Mesenchymal stem cell (in vitro differentiated cells and primary cell): ENCODE measurements around the gene TAOK1.

Experiments used
- DNase-seq: peaks from one replicate; pipeline ENCODE4 v3.0.0-alpha.2; 2013
- H2AFZ ChIP-seq: one replicate; pipeline ENCODE4 v1.6.1; 2013; ENCODE audit warnings: low read depth, mild to moderate bottlenecking, control low read depth, inconsistent platforms, low read length, moderate library complexity
- H2AK5ac ChIP-seq: 2 replicates; pipeline ENCODE4 v1.6.1; 2013; ENCODE audit warnings: low read length, moderate library complexity, mild to moderate bottlenecking, inconsistent platforms; ENCODE audit not compliant: severe bottlenecking
- H2BK120ac ChIP-seq: one replicate; pipeline ENCODE4 v1.6.1; 2013; ENCODE audit warnings: low read depth, mild to moderate bottlenecking, inconsistent platforms, low read length, moderate library complexity
- H2BK12ac ChIP-seq, 2 experiments: one replicate each; pipeline ENCODE4 v1.6.1; 2013; ENCODE audit warnings: inconsistent platforms in 2 of 2, low read length in 2 of 2, mild to moderate bottlenecking in 2 of 2, moderate library complexity in 2 of 2, control low read depth in 1 of 2
- H2BK15ac ChIP-seq: one replicate; pipeline ENCODE4 v1.6.1; 2013; ENCODE audit warnings: mild to moderate bottlenecking, low read depth, inconsistent platforms; ENCODE audit not compliant: poor library complexity, severe bottlenecking
- H2BK5ac ChIP-seq: 2 replicates; pipeline ENCODE4 v1.6.1; 2013; ENCODE audit warnings: low read depth, mild to moderate bottlenecking, low read length, control low read depth, inconsistent platforms; ENCODE audit not compliant: poor library complexity, severe bottlenecking
- H3K14ac ChIP-seq, 2 experiments: one replicate each; pipeline ENCODE4 v1.6.1; 2013; ENCODE audit warnings: inconsistent platforms in 2 of 2, low read length in 2 of 2, control low read depth in 1 of 2, mild to moderate bottlenecking in 1 of 2, moderate library complexity in 1 of 2
- H3K18ac ChIP-seq, 2 experiments: one replicate each; pipeline ENCODE4 v1.6.1; 2013; ENCODE audit warnings: inconsistent platforms in 2 of 2, low read length in 2 of 2, control low read depth in 1 of 2, low read depth in 1 of 2, mild to moderate bottlenecking in 1 of 2
- H3K23ac ChIP-seq, 2 experiments: one replicate each; pipeline ENCODE4 v1.6.1; 2013; ENCODE audit warnings: inconsistent platforms in 2 of 2, low read length in 2 of 2, mild to moderate bottlenecking in 2 of 2, moderate library complexity in 2 of 2, control low read depth in 1 of 2
- H3K27ac ChIP-seq: 2 replicates; pipeline ENCODE4 v1.5.1; 2013; ENCODE audit warnings: mild to moderate bottlenecking, moderate library complexity, low read length, control low read depth, inconsistent platforms; ENCODE audit not compliant: poor library complexity, severe bottlenecking
- H3K27me3 ChIP-seq, 2 experiments: 2 replicates each; pipeline versions ENCODE4 v1.6.1 to v1.7.0; 2013; ENCODE audit warnings: low read length in 2 of 2, mild to moderate bottlenecking in 2 of 2, moderate library complexity in 2 of 2, control low read depth in 1 of 2, inconsistent platforms in 1 of 2; ENCODE audit not compliant: control insufficient read depth in 1 of 2, insufficient read depth in 1 of 2
- H3K36me3 ChIP-seq, 2 experiments: 2 replicates each; pipeline versions ENCODE4 v1.6.1 to v1.7.0; 2013; ENCODE audit warnings: low read length in 2 of 2, control low read depth in 1 of 2, inconsistent platforms in 1 of 2, low read depth in 1 of 2, mild to moderate bottlenecking in 1 of 2; ENCODE audit not compliant: insufficient read depth in 2 of 2, control insufficient read depth in 1 of 2
- H3K4ac ChIP-seq, 2 experiments: one replicate each; pipeline ENCODE4 v1.6.1; 2013; ENCODE audit warnings: inconsistent platforms in 2 of 2, low read length in 2 of 2, mild to moderate bottlenecking in 2 of 2, moderate library complexity in 2 of 2, control low read depth in 1 of 2, low read depth in 1 of 2
- H3K4me1 ChIP-seq: 2 replicates; pipeline ENCODE4 v1.6.1; 2013; ENCODE audit warnings: low read depth, low read length, control low read depth; ENCODE audit not compliant: control insufficient read depth, insufficient read depth
- H3K4me2 ChIP-seq: 2 replicates; pipeline ENCODE4 v1.6.1; 2013; ENCODE audit warnings: low read length, mild to moderate bottlenecking, inconsistent platforms; ENCODE audit not compliant: poor library complexity, severe bottlenecking
- H3K4me3 ChIP-seq, 2 experiments: 2 replicates each; pipeline versions ENCODE4 v1.5.1 to v1.7.0; 2013; ENCODE audit warnings: low read length in 2 of 2, mild to moderate bottlenecking in 2 of 2, control low read depth in 1 of 2, low read depth in 1 of 2; ENCODE audit not compliant: insufficient read depth in 1 of 2
- H3K79me1 ChIP-seq: replicated peaks from 2 replicates; pipeline ENCODE4 v1.6.1; 2013; ENCODE audit warnings: mild to moderate bottlenecking, control low read depth, low read length, inconsistent platforms; ENCODE audit not compliant: poor library complexity, severe bottlenecking
- H3K9ac ChIP-seq: 2 replicates; pipeline ENCODE4 v1.7.0; 2013; ENCODE audit warnings: mild to moderate bottlenecking, low read length, moderate library complexity
- H3K9me3 ChIP-seq: 2 replicates; pipeline ENCODE4 v1.7.0; 2013; ENCODE audit warnings: mild to moderate bottlenecking, low read length; ENCODE audit not compliant: control insufficient read depth
- H4K8ac ChIP-seq: one replicate; pipeline ENCODE4 v1.6.1; 2013; ENCODE audit warnings: inconsistent platforms, mild to moderate bottlenecking, low read length, moderate library complexity
- H4K91ac ChIP-seq: one replicate; pipeline ENCODE4 v1.6.1; 2013; ENCODE audit warnings: mild to moderate bottlenecking, low read length, inconsistent platforms
- WGBS: methylation state at CpG from one replicate; pipeline ENCODE4 v1.1.7; 2013; ENCODE audit warnings: mixed read lengths; 5-methylcytosine and 5-hydroxymethylcytosine counted together

TAOK1 gene

GRCh38 chr17:29376667-29377270 lies 13.4 kb upstream of the TAOK1 start:
- Histone ChIP-seq H3K23ac (no peak overlapping the region), H3K4me2 (peak overlapping the region; percentile 41), H2BK12ac (peak overlapping the region in 1 of 2 experiments; percentile 31), H3K79me1 (no peaks in the 10 kb centered on the region), H2BK120ac (no peak overlapping the region), H4K8ac (peak overlapping the region; percentile 27), H2BK5ac (peak overlapping the region; percentile 51), H3K27ac (peak overlapping the region; percentile 71), H3K4me3 (peak overlapping the region in 1 of 2 experiments; percentile 60), H3K18ac (peak overlapping the region in 1 of 2 experiments; percentile 72), H3K36me3 (no peaks in the 10 kb centered on the region), H2AFZ (no peak overlapping the region), H3K4ac (no peak overlapping the region), H3K4me1 (no peaks in the 10 kb centered on the region), H3K9ac (peak overlapping the region; percentile 88), H3K9me3 (no peaks in the 10 kb centered on the region), H2BK15ac (no peak overlapping the region), H3K14ac (no peak overlapping the region), H3K27me3 (no peaks in the 10 kb centered on the region), H4K91ac (no peak overlapping the region), H2AK5ac (peak overlapping the region; percentile 64)
- DNase-seq: peak; percentile 90
- 10% methylated on average over 3 of the region's 3 CpGs for WGBS

- Histone ChIP-seq H3K18ac (no peak overlapping the region), H3K79me1 (no peaks in the 10 kb centered on the region), H2BK120ac (no peak overlapping the region), H3K4ac (no peak overlapping the region), H2BK12ac (no peak overlapping the region), H3K4me3 (no peak overlapping the region), H4K8ac (no peak overlapping the region), H2BK5ac (no peak overlapping the region), H3K14ac (no peak overlapping the region), H3K27ac (no peak overlapping the region), H3K9ac (no peak overlapping the region), H3K9me3 (no peaks in the 10 kb centered on the region), H3K4me1 (no peaks in the 10 kb centered on the region), H2AK5ac (no peak overlapping the region), H3K36me3 (no peaks in the 10 kb centered on the region), H3K4me2 (no peak overlapping the region), H2AFZ (no peak overlapping the region), H3K23ac (no peak overlapping the region), H2BK15ac (no peak overlapping the region), H3K27me3 (no peaks in the 10 kb centered on the region), H4K91ac (no peak overlapping the region)
- 87% methylated on average over 2 of the region's 4 CpGs for WGBS
- no peak for DNase-seq
Measured at GRCh38 chr17:29378500-29378899, 11.7 kb upstream of the TAOK1 start.

GRCh38 chr17:29379084-29379991 lies 10.8 kb upstream of the TAOK1 start:
- no peak overlapping the region for H2AFZ ChIP-seq
- H3K27ac ChIP-seq: no peak overlapping the region
- no peaks in the 10 kb centered on the region for H3K27me3 ChIP-seq
- no peak overlapping the region for H3K4me2 ChIP-seq
- no peaks in the 10 kb centered on the region for H3K4me1 ChIP-seq
- peak; percentile 29 for DNase-seq
- H3K79me1 ChIP-seq: no peaks in the 10 kb centered on the region
- no peaks in the 10 kb centered on the region for H3K9me3 ChIP-seq
- no peak overlapping the region for H2AK5ac ChIP-seq
- H2BK120ac ChIP-seq: no peak overlapping the region
- H2BK12ac ChIP-seq: no peak overlapping the region
- H4K8ac ChIP-seq: no peak overlapping the region
- no peak overlapping the region for H3K14ac ChIP-seq
- no peak overlapping the region for H2BK5ac ChIP-seq
- no peak overlapping the region for H2BK15ac ChIP-seq
- no peak overlapping the region for H3K4ac ChIP-seq
- no peak overlapping the region for H4K91ac ChIP-seq
- H3K4me3 ChIP-seq: no peak overlapping the region
- no peak overlapping the region for H3K9ac ChIP-seq
- no peak overlapping the region for H3K23ac ChIP-seq
- 58% methylated on average over 11 of the region's 12 CpGs for WGBS
- no peaks in the 10 kb centered on the region for H3K36me3 ChIP-seq
- H3K18ac ChIP-seq: no peak overlapping the region

GRCh38 chr17:29383686-29384085 lies 6.5 kb upstream of the TAOK1 start:
- Histone ChIP-seq H3K23ac (no peak overlapping the region), H3K36me3 (no peaks in the 10 kb centered on the region), H3K9me3 (no peaks in the 10 kb centered on the region), H2BK12ac (no peak overlapping the region), H3K9ac (no peak overlapping the region), H2AK5ac (no peak overlapping the region), H3K18ac (no peak overlapping the region), H2AFZ (no peak overlapping the region), H3K4me1 (no peaks in the 10 kb centered on the region), H3K4me3 (no peak overlapping the region), H2BK120ac (no peak overlapping the region), H2BK5ac (no peak overlapping the region), H3K4me2 (no peak overlapping the region), H3K14ac (no peak overlapping the region), H2BK15ac (no peak overlapping the region), H3K27ac (no peak overlapping the region), H3K79me1 (no peaks in the 10 kb centered on the region), H4K91ac (no peak overlapping the region), H3K4ac (no peak overlapping the region), H3K27me3 (no peaks in the 10 kb centered on the region), H4K8ac (no peak overlapping the region)
- WGBS: no CpG with 5 or more reads among the region's 1 CpG
- no peak for DNase-seq
